Osteocyte (in vitro differentiated cells): ENCODE data around the gene SLC13A4. TPM values are rescaled to one million over a fixed set of nuclear protein-coding genes. Genes with fewer than 3 reads are reported as not detected.

Experiments
- DNase-seq: peaks from one replicate; pipeline ENCODE4 v3.0.0; 2021; ENCODE audit warnings: mixed read lengths; ENCODE audit not compliant: unreplicated experiment; ENCODE audit errors: extremely low spot score
- H3K27ac Mint-ChIP-seq: one replicate; pipeline ENCODE4 v1.8.0; 2021; ENCODE audit warnings: mild to moderate bottlenecking, mixed read lengths; ENCODE audit not compliant: unreplicated experiment
- H3K27me3 Mint-ChIP-seq: one replicate; pipeline ENCODE4 v1.8.0; 2021; ENCODE audit warnings: mixed read lengths; ENCODE audit not compliant: unreplicated experiment
- H3K36me3 Mint-ChIP-seq: one replicate; pipeline ENCODE4 v1.8.0; 2021; ENCODE audit warnings: mixed read lengths; ENCODE audit not compliant: unreplicated experiment
- H3K4me1 Mint-ChIP-seq: one replicate; pipeline ENCODE4 v1.8.0; 2021; ENCODE audit warnings: mixed read lengths; ENCODE audit not compliant: unreplicated experiment
- H3K4me3 Mint-ChIP-seq: one replicate; pipeline ENCODE4 v1.8.0; 2021; ENCODE audit warnings: mild to moderate bottlenecking, moderate library complexity, mixed read lengths; ENCODE audit not compliant: unreplicated experiment
- H3K9me3 Mint-ChIP-seq: one replicate; pipeline ENCODE4 v1.8.0; 2021; ENCODE audit warnings: mixed read lengths; ENCODE audit not compliant: unreplicated experiment
- total RNA-seq: library from RNA; stranded (reverse); gene quantifications from 2 replicates; pipeline ENCODE4 v1.2.1, GENCODE V29; 2021
- TF ChIP-seq, protein P1 (sequence below): fragments of 200-600 bp; sonication (generic); IDR thresholded peaks from 2 replicates; pipeline ENCODE4 v1.5.0; 2021; ENCODE audit warnings: antibody characterized with exemption, mild to moderate bottlenecking, moderate library complexity

The SLC13A4 gene
- total RNA-seq, 1 donor from 2014 or later, result 0.81 TPM

DNA sequence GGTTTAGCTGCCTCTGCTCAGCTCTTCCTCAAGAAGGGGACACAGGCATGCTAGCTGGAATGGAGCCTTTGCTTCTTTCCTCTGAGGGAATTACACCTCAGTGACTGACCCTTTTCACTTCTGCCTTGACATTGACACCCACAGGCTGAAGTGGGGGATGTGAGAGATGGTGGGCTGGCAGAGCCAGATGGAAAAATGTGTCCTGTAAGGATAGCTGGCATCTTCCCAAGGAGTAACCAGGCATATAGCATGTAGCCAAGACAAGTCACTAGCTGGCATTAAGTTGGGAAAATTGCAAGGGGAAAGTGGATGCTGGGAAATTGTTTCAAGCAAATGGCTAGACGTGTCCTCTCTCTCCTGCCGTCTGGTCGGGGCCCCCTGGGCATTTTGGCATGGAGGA is 45.8 kb downstream of the SLC13A4 start:
- Mint-ChIP-seq H3K27ac (no peak overlapping the region), H3K4me3 (no peak overlapping the region), H3K4me1 (peaks cover 16% of the 10 kb centered on the region), H3K27me3 (no peaks in the 10 kb centered on the region), H3K9me3 (no peaks in the 10 kb centered on the region), H3K36me3 (peaks cover 14% of the 10 kb centered on the region)
- DNase-seq, result no peak
- TF ChIP-seq, protein P1, sequence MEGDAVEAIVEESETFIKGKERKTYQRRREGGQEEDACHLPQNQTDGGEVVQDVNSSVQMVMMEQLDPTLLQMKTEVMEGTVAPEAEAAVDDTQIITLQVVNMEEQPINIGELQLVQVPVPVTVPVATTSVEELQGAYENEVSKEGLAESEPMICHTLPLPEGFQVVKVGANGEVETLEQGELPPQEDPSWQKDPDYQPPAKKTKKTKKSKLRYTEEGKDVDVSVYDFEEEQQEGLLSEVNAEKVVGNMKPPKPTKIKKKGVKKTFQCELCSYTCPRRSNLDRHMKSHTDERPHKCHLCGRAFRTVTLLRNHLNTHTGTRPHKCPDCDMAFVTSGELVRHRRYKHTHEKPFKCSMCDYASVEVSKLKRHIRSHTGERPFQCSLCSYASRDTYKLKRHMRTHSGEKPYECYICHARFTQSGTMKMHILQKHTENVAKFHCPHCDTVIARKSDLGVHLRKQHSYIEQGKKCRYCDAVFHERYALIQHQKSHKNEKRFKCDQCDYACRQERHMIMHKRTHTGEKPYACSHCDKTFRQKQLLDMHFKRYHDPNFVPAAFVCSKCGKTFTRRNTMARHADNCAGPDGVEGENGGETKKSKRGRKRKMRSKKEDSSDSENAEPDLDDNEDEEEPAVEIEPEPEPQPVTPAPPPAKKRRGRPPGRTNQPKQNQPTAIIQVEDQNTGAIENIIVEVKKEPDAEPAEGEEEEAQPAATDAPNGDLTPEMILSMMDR, result no peak

DNA sequence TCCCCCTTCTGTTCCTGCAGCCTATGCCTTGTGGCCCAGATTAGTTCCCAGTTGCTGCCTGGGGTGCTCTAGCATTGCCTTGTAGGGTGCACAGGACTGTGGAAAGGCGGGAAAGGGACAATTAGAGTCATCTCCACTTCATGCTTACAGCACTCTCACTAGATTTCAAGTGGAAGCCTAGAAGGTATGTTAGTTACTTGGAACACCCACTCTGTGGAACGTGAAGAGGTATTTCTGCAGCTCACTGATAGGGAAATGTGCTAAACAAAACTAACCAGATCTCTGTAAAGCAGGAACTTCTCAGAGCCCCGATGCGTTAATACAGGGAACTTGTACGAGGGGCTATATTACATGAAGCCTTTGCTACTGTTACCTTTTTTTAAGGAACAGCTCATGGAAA is 46.2 kb downstream of the SLC13A4 start:
- Mint-ChIP-seq H3K4me3 (no peak overlapping the region), H3K4me1 (peaks cover 18% of the 10 kb centered on the region), H3K36me3 (peaks cover 15% of the 10 kb centered on the region), H3K27ac (no peak overlapping the region), H3K9me3 (no peaks in the 10 kb centered on the region), H3K27me3 (no peaks in the 10 kb centered on the region)
- DNase-seq, result no peak
- TF ChIP-seq, protein P1, result no peak

DNA sequence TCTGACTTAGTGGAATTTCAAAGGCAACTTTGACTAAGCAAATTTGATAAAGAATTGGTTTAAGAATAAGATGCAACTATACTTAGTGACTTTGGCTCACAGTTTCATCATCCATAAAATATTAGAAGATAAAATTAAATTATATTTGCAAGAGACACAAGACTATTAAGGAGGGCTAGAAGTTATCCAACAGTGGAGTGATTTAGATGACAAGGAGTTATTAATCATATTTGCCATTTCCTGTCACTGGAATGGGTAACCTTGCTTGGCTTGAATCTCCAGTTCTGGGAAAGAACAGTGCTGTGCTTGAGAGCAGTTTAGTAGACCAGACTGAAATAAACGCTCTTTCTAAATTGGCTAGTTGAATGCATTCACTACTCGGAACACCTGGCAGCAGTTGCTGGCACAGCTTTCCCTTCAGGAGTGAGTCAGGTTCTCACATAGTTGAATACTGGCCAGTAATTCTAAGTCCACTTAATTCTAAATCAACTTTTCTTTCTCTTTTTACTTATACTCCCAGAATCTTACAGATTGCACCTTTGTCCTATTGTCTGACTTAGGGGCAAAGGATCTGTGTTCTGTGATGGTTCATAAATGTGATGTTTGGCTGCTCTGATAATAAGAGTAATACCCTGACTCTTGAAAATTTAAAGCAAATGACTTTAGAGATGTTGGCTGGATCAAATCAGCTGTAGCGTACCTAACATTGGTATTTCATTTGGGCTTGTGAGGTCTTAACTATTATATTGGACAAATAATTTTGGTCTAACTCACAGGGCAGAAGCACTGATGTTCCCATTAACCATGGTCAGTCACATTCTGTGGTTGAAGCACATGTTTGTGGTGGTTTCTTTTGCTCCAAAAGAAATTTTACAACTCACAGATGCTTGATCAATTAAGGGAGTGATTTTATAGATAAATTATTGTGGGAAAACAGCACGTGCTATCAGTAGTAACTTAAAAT is 49.1 kb downstream of the SLC13A4 start:
- no peaks in the 10 kb centered on the region for H3K27me3 Mint-ChIP-seq
- no peak for DNase-seq
- H3K4me3 Mint-ChIP-seq, result no peak overlapping the region
- peaks cover 12% of the 10 kb centered on the region for H3K4me1 Mint-ChIP-seq
- H3K27ac Mint-ChIP-seq, result no peak overlapping the region
- TF ChIP-seq, protein P1, result no peak
- H3K36me3 Mint-ChIP-seq, result peaks cover 16% of the 10 kb centered on the region
- no peaks in the 10 kb centered on the region for H3K9me3 Mint-ChIP-seq

DNA sequence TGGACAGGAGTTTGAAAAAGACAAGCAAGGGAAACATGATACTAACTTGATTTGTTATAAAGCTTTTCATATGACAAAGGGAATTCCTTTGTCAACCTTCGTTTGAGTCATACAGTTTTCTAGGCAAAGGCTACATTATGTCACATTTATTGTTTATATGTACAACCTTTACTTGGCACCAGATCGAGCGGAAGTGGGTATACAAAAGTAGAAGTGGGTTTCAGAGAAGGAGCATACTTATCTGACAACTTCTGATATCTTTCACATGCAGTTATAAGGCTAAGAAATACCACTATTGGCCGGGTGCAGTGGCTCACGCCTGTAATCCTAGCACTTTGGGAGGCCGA is 54.7 kb downstream of the SLC13A4 start:
- no peak overlapping the region for H3K4me3 Mint-ChIP-seq
- H3K27ac Mint-ChIP-seq, result peak overlapping the region; percentile 4
- TF ChIP-seq, protein P1, result no peak
- no peaks in the 10 kb centered on the region for H3K27me3 Mint-ChIP-seq
- H3K36me3 Mint-ChIP-seq, result peaks cover 19% of the 10 kb centered on the region
- H3K4me1 Mint-ChIP-seq, result peaks cover 41% of the 10 kb centered on the region
- no peak for DNase-seq
- no peaks in the 10 kb centered on the region for H3K9me3 Mint-ChIP-seq

DNA sequence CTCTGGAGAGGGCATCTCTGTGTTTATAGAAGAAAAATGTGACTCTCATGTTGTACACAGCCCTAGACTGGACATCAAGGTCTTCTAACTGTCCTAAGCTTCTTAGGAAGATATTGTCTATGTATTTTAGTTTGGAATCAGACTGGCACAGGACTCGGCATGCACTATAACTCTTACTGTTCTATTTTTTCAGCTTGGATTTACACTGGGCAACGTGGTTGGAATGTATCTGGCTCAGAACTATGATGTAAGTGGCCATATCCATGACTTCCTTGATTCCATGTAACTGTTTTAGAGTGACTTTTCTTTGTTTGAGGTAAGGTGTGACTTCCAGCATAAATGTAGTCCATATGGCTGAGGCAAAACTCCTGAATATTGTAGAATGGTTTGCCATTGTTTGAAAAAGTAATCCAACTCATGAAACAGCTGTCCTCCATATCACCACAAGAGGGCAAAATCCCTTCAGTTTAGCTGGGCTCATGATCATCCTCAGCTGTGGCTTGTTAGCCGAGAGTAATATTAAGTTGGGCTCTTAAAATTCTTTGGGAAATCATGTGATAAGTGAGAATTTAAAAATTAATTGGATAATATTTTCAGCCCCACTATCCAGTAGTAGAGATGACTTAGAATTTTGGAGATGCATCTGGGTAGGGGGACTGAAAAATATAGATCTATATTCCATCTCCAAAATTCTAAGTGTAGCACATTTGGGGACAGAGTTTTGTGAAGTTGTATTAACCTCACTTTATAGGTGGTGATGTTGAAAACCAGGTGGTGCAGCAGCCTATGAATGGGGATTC is 55.2 kb downstream of the SLC13A4 start:
- peak overlapping the region; percentile 52 for H3K27ac Mint-ChIP-seq
- peaks cover 41% of the 10 kb centered on the region for H3K4me1 Mint-ChIP-seq
- TF ChIP-seq, protein P1, result peak; percentile 88
- no peaks in the 10 kb centered on the region for H3K9me3 Mint-ChIP-seq
- DNase-seq, result no peak
- H3K27me3 Mint-ChIP-seq, result no peaks in the 10 kb centered on the region
- peaks cover 16% of the 10 kb centered on the region for H3K36me3 Mint-ChIP-seq
- no peak overlapping the region for H3K4me3 Mint-ChIP-seq
